ENCODE results near the gene TJAP1. TPM values are rescaled to one million over a fixed set of nuclear protein-coding genes. Genes with fewer than 3 reads are reported as not detected.

TJAP1 gene
- total RNA-seq, 1 experiment from 2014 or later: 78.9 TPM

DNA sequence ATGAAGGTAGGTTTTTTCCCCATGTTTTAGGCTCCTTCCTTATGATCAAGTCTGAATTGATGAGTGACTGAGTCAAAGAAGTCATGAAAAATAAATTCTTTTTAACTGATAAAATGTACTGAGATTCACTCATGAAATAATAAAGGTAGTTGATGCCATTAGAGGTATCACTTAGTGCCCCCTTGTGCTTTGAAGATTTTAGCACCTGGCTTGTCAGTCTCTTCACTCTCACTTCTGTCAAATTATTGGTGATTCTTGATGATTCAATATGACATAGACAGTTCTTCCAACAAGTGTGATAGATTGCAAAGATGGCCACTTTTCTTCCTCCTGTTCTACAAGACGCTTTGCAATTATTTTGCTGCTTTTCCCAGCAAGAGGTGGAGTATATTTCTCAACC lies 17.8 kb upstream of the TJAP1 start:
- ChIA-PET CTCF (interaction anchor here (0.6 to 2.4 kb wide), 4 partner anchors 37 to 368 kb away, joined by 3 to 8 read pairs (median 4); no protein-coding TSS in a partner anchor), POLR2A (interaction anchor here (0.7 to 1.8 kb wide), 5 partner anchors 18 to 594 kb away, joined by 3 to 8 read pairs (median 4); partner anchors contain the start of gene TJAP1)
- no peak overlapping the region for H3K27ac Mint-ChIP-seq (ENCODE audit: low read depth, unreplicated experiment)
- DNase-seq (ENCODE audit: unreplicated experiment): no peak
- no peaks in the 10 kb centered on the region for H3K27me3 Mint-ChIP-seq (ENCODE audit: insufficient read depth, unreplicated experiment)
- TF ChIP-seq CTCF (IDR thresholded peaks at IDR 0.05; ENCODE audit: unreplicated experiment): no peak
- no peaks in the 10 kb centered on the region for H3K9me3 Mint-ChIP-seq (ENCODE audit: unreplicated experiment)
- no TSS peak for BruUV-seq (replicated peaks)
- intact Hi-C loops (cut with micrococcal nuclease): no loop called here
- H3K4me3 Mint-ChIP-seq (ENCODE audit: unreplicated experiment): no peak overlapping the region
- peaks cover 8% of the 10 kb centered on the region for H3K36me3 Mint-ChIP-seq (ENCODE audit: insufficient read depth, unreplicated experiment)
- H3K4me1 Mint-ChIP-seq (ENCODE audit: insufficient read depth, unreplicated experiment): peaks cover 7% of the 10 kb centered on the region

- no peak overlapping the region for H3K4me3 Mint-ChIP-seq (ENCODE audit: unreplicated experiment)
- POLR2A ChIA-PET: interaction anchor here (1.5 to 1.8 kb wide), 3 partner anchors 18 to 37 kb away, joined by 4 to 8 read pairs (median 8); partner anchors contain the start of gene TJAP1
- no peaks in the 10 kb centered on the region for H3K9me3 Mint-ChIP-seq (ENCODE audit: unreplicated experiment)
- TF ChIP-seq CTCF (IDR thresholded peaks at IDR 0.05; ENCODE audit: unreplicated experiment): no peak
- H3K27ac Mint-ChIP-seq (ENCODE audit: low read depth, unreplicated experiment): no peak overlapping the region
- intact Hi-C loops (cut with micrococcal nuclease): no loop called here
- no peak for DNase-seq (ENCODE audit: unreplicated experiment)
- H3K36me3 Mint-ChIP-seq (ENCODE audit: insufficient read depth, unreplicated experiment): peaks cover 8% of the 10 kb centered on the region
- no TSS peak for BruUV-seq (replicated peaks)
- peaks cover 6% of the 10 kb centered on the region for H3K4me1 Mint-ChIP-seq (ENCODE audit: insufficient read depth, unreplicated experiment)
- CTCF ChIA-PET: interaction anchor here (0.6 to 2.4 kb wide), 5 partner anchors 35 to 368 kb away, joined by 3 to 8 read pairs (median 3); no protein-coding TSS in a partner anchor
- H3K27me3 Mint-ChIP-seq (ENCODE audit: insufficient read depth, unreplicated experiment): no peaks in the 10 kb centered on the region
Observed at GRCh38 chr6:43460032-43460431, 17.3 kb upstream of the TJAP1 start.

- no peak overlapping the region for H3K4me3 Mint-ChIP-seq (ENCODE audit: unreplicated experiment)
- no peaks in the 10 kb centered on the region for H3K9me3 Mint-ChIP-seq (ENCODE audit: unreplicated experiment)
- no peaks in the 10 kb centered on the region for H3K27me3 Mint-ChIP-seq (ENCODE audit: insufficient read depth, unreplicated experiment)
- no TSS peak for BruUV-seq (replicated peaks)
- intact Hi-C loops (cut with micrococcal nuclease): no loop called here
- H3K4me1 Mint-ChIP-seq (ENCODE audit: insufficient read depth, unreplicated experiment): no peaks in the 10 kb centered on the region
- H3K36me3 Mint-ChIP-seq (ENCODE audit: insufficient read depth, unreplicated experiment): no peaks in the 10 kb centered on the region
- no peak for TF ChIP-seq CTCF (IDR thresholded peaks at IDR 0.05; ENCODE audit: unreplicated experiment)
- H3K27ac Mint-ChIP-seq (ENCODE audit: low read depth, unreplicated experiment): no peak overlapping the region
- ChIA-PET CTCF (interaction anchor here (0.8 to 1.0 kb wide), 2 partner anchors 40 to 131 kb away, joined by 3 to 6 read pairs; no protein-coding TSS in a partner anchor), POLR2A (interaction anchor here (1.0 to 1.6 kb wide), 2 partner anchors 16 to 21 kb away, joined by 3 to 5 read pairs; partner anchors contain the start of gene TJAP1)
- DNase-seq (ENCODE audit: unreplicated experiment): no peak
Observed at GRCh38 chr6:43461936-43462335, 15.4 kb upstream of the TJAP1 start.

DNA sequence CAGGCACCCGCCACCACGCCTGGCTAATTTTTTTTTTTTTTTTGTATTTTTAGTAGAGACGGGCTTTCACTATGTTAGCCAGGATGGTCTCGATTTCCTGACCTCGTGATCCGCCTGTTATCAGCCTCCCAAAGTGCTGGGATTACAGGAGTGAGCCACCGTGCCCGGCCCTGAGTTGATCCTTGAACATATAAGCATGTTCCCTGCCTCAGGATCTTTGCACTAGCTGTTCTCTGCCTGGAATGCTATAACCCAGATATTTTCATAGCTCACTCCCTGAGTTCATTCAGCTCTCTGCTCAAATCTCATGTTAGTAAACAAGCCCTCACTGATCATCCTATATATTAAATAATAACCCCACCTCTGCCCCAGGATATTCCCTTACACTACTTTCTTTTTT lies 13.0 kb upstream of the TJAP1 start:
- Mint-ChIP-seq H3K4me3 (ENCODE audit: unreplicated experiment) (no peak overlapping the region), H3K4me1 (ENCODE audit: insufficient read depth, unreplicated experiment) (peaks cover 2% of the 10 kb centered on the region), H3K36me3 (ENCODE audit: insufficient read depth, unreplicated experiment) (no peaks in the 10 kb centered on the region), H3K27ac (ENCODE audit: low read depth, unreplicated experiment) (no peak overlapping the region), H3K27me3 (ENCODE audit: insufficient read depth, unreplicated experiment) (no peaks in the 10 kb centered on the region), H3K9me3 (ENCODE audit: unreplicated experiment) (no peaks in the 10 kb centered on the region)
- BruUV-seq (replicated peaks): no TSS peak
- ChIA-PET CTCF (interaction anchor here (0.5 to 2.1 kb wide), 6 partner anchors 9 to 518 kb away, joined by 3 to 6 read pairs (median 4); partner anchors contain the start of gene DLK2), POLR2A (interaction anchor here (1.2 to 1.3 kb wide), 2 partner anchors 13 to 32 kb away, joined by 3 read pairs; partner anchors contain the start of gene TJAP1)
- no peak for DNase-seq (ENCODE audit: unreplicated experiment)
- intact Hi-C loops (cut with micrococcal nuclease): no loop called here
- no peak for TF ChIP-seq CTCF (IDR thresholded peaks at IDR 0.05; ENCODE audit: unreplicated experiment)
